NCI-H510A (cell line): ENCODE results near the gene TPSD1.

Experiments used
- DNase-seq: peaks from one replicate; lab custom pipeline; 2025; lab: John Stamatoyannopoulos, UW

Gene TPSD1

DNA sequence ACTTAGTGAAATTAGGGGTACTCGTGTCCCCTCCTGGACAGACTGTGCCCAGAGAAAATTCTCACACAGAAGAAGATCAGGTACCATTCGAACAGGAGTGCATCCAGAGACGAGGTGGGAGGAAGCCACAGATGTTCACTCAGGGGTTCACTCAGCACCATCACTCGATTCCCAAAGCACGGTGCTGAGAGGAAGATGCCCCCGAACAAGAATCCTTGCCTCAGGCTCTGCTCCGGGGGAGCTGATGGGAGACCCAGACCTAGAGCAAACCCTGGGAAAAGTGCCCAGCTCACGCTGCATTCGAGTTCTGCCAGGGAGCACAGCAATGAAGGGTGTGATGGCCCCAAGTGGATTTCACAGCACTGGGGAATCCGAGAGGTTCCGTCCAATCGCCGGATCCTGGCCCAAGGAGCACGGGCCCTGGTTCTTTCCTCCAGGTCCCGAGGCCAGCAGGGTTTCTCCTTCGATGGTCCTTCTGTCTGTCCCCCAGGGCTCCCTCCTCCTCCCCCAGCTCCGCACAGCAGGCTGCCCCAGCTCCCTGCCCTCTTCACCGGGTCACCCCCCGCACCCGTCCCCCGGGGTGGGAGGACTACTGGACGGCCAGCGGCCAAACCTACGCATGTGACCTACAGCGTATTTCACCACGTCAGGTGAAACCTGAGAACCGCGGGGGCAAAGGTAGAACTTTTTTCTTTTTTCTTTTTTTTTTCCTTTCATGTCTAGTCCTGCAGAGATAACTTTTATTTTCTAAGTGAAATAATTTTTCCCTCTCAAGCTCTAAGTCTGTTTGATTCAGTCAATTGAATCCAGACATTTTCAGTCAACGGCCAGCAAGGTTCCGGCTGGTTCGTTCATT is 43.4 kb downstream of the TPSD1 start:
- DNase-seq, result no peak

DNA sequence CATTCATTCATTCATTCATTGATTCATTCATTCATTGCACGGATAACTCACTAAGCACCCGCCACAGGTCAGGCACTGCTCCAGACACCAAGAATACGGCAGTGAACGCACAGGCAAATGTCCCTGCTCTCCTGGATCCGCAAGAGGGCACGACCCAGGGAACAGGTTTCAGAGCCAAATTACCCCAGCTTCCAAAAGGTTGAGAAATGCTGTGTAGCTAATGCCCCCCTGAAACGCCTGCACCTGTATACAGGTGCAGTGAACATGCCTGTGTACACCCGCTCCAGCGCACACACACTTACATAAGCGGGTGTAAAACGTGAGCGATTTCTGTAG is 44.0 kb downstream of the TPSD1 start:
- DNase-seq, result no peak

DNA sequence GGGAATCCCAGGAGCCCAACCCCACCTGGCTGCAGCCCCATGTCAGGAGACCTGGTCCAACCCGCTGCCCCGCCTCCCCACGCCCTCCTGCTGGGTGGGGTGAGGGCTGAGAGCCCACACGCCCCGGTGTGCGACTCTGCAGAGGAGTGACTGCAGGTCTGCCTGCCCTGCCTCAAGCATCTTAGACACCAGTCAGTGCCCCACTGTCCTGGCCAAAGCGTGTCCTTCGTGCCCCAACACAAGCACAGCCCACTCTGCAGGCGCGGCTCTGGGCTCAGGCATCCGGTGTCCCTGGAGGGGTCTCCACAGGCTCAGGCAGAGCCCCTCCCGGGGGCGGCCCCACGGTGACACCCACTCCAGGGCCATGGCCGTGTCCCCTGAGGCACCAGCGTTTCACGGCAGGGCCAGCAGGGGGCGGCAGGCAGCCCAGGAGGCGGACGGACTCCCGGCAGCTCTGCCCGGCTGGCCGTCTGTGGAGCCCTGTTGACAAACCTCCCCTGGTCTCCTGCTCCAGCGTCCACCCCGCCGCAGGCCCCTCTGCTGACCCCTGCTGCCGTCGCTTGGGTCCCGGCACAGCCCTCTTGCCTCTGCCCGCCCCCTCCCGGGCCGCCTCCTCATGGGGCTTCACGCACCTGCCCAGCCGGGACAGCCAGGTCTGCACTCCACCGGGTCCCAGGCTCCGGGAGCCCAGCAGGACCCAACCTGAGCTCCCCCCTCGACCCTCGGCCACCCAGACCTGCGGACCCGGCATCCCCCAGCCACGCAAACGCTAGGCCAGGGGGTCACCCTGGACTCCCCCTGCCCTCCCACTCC is 45.0 kb downstream of the TPSD1 start:
- no peak for DNase-seq

DNA sequence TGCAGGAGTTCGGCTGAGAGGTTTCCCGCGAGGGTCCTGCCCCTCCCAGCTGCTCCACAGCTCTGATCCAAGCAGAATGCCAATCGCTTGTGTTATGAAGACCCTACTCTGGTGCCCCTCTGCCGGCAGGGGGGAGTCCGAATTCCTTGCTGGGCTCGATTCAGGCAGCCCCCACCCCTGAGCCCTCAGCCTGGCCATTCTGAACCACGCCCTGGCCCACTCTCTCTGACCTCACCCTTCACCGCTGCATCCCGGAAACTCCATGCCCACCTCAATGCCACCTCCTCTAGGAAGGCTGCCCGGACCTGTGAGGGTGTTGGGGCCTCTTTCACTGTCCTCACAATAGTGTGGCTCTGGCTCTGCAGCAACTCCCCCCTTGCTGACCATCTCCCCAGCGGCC is 45.7 kb downstream of the TPSD1 start:
- no peak for DNase-seq

DNA sequence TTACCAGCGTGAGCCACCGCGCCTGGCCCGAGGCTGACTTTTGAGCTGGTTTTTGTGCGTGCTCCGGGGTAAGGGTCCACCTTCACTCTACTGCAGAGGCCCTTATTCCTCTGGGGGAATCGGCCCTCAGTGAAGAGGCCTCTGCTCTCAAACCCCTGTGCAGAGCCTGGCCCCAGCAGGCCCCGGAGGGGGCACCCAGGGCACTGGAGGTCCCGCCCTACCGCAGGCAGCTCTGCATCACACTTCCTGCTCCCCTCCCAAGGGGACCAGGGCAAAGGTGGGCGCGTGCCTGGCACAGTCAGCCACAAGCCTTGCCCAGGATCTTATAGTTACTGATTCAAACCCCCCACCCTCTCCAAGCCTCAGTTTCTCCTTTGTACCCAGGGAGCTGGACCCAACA is 50.0 kb downstream of the TPSD1 start:
- DNase-seq, result no peak

DNA sequence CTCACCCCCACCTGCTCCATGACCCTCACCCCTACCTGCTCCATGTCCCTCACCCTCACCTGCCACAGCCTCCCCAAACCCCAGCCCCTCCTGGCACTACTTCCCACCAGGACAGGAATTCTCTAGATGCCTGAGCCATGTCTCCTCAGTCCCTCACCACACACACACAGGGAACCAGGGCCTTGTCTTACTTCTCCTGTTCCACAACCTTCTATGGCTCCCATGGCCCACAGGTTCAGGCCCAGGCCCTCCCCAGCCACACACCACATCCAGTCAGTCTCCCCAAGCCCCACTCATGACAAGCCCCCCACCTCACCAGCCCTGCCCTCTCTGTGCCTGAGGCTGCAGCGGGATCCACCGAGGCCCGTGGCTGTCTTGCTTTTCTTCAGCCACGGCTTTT is 50.5 kb downstream of the TPSD1 start:
- no peak for DNase-seq

DNA sequence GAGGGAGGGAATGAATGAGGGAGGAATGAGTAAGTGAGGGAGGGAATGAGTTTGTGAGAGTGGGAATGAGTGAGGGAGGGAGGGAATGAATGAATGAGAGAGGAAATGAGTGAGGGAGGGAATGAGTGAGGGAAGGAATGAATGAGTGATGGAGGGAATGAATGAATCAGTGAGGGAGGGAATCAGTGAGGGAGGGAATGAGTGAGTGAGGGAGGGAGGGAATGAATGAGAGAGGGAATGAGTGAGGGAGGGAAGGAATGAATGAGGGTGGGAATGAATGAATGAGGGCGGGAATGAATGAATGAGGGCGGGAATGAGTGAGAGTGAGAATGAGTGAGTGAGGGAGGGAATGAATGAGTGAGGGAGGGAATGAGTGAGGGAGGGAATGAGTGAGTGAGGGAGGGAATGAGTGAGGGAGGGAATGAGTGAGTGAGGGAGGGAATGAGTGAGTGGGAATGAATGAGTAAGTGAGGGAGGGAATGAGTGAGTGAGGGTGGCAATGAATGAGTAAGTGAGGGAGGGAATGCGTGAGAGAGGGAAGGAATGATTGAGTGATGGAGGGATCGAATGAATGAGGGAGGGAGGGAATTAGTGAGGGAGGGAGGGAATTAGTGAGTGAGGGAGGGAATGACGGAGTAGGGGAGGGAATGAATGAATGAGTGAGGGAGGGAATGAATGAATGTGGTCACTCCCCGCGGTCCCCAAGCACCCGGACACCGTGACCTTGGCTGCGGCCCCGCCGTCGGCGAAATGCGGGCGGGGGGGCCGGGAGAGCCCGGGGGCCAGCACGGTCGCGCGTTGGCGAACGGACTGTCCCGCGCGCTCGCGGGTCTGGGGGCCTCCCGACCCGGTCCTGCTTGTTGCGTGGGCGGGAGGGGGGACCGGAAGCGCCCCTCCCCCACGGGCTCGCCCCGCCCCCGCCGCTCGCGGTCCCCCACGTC is 52.4 kb downstream of the TPSD1 start:
- no peak for DNase-seq
